Mucosa of stomach (tissue), 1 donor: ENCODE measurements around the gene CAPZA2.

Source experiments
- H3K27me3 ChIP-seq: one replicate; pipeline ENCODE4 v1.7.0; 2013; ENCODE audit warnings: mild to moderate bottlenecking, low read length; ENCODE audit not compliant: control insufficient read depth, insufficient read depth
- H3K36me3 ChIP-seq: one replicate; pipeline ENCODE4 v1.7.0; 2013; ENCODE audit warnings: low read length; ENCODE audit not compliant: control insufficient read depth, insufficient read depth
- H3K4me1 ChIP-seq: one replicate; pipeline ENCODE4 v1.7.0; 2013; ENCODE audit warnings: mild to moderate bottlenecking, low read length; ENCODE audit not compliant: control insufficient read depth, insufficient read depth
- H3K4me3 ChIP-seq: one replicate; pipeline ENCODE4 v1.7.0; 2013; ENCODE audit warnings: low read length
- H3K9ac ChIP-seq: one replicate; pipeline ENCODE4 v1.7.0; 2013; ENCODE audit warnings: mild to moderate bottlenecking, low read length, moderate library complexity
- H3K9me3 ChIP-seq: one replicate; pipeline ENCODE4 v1.7.0; 2013; ENCODE audit warnings: mild to moderate bottlenecking, low read length, moderate library complexity; ENCODE audit not compliant: control insufficient read depth
- donor health status: Pancreatic carcinoma.

CAPZA2 gene

DNA sequence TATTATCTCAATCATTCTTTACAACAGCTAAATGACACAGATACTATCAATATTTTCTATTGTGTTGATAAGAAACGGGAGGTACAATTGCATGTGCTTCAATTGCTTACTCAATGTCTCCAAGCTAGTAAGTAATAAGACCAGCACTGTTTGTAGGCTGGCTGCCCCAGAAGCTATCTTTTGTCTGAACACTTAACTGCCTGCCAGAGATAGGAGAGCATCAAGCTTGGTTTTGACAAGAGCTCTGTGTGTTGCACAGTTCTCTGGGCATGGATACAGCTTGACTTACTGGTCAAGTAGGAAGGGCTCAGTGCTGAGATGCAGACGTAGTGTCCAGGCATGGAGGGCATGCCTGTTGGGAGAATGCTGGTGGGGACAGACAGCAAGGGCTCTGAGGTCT, 26.3 kb upstream of the CAPZA2 start:
- Histone ChIP-seq H3K9ac (no peak overlapping the region), H3K9me3 (no peaks in the 10 kb centered on the region), H3K36me3 (no peaks in the 10 kb centered on the region), H3K4me3 (no peak overlapping the region), H3K4me1 (peaks cover 16% of the 10 kb centered on the region), H3K27me3 (no peaks in the 10 kb centered on the region)

DNA sequence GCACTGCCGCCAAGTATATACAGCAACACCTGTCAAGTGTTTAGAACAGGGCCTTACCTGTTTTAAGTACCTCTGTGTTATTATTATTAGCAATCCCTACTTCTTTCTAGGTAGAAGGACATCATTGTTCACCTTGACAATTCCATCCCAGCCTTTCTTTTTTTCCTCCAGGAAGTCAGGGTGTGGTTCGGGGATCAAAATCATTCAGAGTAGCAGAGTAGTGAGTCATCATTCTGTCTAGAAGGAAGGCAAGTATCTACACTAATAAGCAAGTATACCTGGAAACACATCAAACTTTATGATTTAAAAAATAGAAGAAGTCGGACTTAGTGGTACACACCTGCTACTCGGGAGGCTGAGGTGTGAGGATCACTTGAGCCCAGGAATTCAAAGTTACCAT, 25.5 kb upstream of the CAPZA2 start:
- H3K36me3 ChIP-seq, result no peaks in the 10 kb centered on the region
- no peaks in the 10 kb centered on the region for H3K9me3 ChIP-seq
- H3K4me1 ChIP-seq, result peaks cover 16% of the 10 kb centered on the region
- no peaks in the 10 kb centered on the region for H3K27me3 ChIP-seq
- no peak overlapping the region for H3K4me3 ChIP-seq
- H3K9ac ChIP-seq, result no peak overlapping the region

DNA sequence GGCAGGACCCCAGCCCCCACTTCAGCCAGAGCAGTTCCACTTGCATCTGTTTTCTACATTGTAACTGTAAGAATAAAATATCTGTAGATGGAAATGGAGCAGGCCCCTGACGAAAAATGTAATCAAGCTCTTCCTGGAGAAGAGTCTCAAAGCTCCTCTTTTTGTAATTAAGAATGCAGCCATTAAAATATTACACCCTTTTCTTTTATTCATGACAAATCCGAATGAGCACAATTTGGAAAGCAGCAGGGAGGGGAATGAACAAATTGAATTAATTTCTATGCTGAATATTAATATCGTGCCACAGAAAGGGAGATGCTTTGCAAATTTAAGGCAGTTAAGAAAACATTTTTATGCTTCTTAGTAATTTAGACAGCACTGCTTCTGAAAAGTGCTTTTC, 24.8 kb upstream of the CAPZA2 start:
- Histone ChIP-seq H3K36me3 (no peaks in the 10 kb centered on the region), H3K9ac (no peak overlapping the region), H3K4me1 (peaks cover 16% of the 10 kb centered on the region), H3K9me3 (no peaks in the 10 kb centered on the region), H3K4me3 (no peak overlapping the region), H3K27me3 (no peaks in the 10 kb centered on the region)

DNA sequence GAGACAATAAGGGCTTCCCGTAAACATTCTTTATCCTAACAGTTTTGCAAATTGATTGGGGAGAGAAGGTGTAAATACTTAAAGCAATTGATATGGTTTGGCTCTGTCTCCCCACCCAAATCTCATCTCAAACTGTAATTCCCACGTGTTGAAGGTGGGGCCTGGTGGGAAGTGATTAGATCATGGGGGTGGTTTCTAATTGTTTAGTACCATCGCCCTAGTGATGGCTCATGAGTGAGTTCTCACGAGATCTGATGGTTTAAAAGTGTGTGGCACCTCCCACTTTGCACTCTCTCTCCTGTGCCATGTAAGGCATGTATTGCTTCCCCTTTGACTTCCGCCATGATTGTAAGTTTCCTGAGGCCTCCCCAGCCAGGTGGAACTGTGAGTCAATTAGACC, 22.1 kb upstream of the CAPZA2 start:
- Histone ChIP-seq H3K9me3 (no peaks in the 10 kb centered on the region), H3K9ac (no peak overlapping the region), H3K36me3 (no peaks in the 10 kb centered on the region), H3K27me3 (no peaks in the 10 kb centered on the region), H3K4me3 (no peak overlapping the region), H3K4me1 (peaks cover 11% of the 10 kb centered on the region)

DNA sequence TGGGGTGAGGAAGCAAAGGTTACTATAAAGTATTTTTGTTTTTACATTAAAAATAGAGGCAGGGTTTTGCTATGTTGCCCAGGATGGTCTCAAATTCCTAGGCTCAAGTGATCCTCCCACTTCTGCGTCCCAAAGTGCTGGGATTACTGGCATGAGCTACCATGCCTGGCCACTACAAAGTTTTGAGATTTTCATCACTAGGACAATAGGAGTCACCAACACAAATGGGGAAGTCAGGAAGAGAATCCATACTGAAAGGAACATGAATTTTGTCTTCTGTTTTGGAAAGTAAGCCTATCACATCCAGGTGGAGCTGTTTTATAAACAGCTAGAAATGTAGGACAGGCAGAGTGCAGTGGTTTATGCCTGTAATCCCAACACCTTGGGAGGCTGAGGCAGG, 20.0 kb upstream of the CAPZA2 start:
- no peaks in the 10 kb centered on the region for H3K4me1 ChIP-seq
- no peaks in the 10 kb centered on the region for H3K27me3 ChIP-seq
- no peaks in the 10 kb centered on the region for H3K9me3 ChIP-seq
- no peaks in the 10 kb centered on the region for H3K36me3 ChIP-seq
- no peak overlapping the region for H3K4me3 ChIP-seq
- no peak overlapping the region for H3K9ac ChIP-seq

GRCh38 chr7:116843378-116843777, 19.0 kb upstream of the CAPZA2 start:
- H3K4me3 ChIP-seq, result no peak overlapping the region
- no peaks in the 10 kb centered on the region for H3K9me3 ChIP-seq
- H3K27me3 ChIP-seq, result no peaks in the 10 kb centered on the region
- H3K36me3 ChIP-seq, result no peaks in the 10 kb centered on the region
- no peak overlapping the region for H3K9ac ChIP-seq
- H3K4me1 ChIP-seq, result no peaks in the 10 kb centered on the region

- H3K9ac ChIP-seq, result no peak overlapping the region
- H3K9me3 ChIP-seq, result no peaks in the 10 kb centered on the region
- H3K4me3 ChIP-seq, result no peak overlapping the region
- no peaks in the 10 kb centered on the region for H3K27me3 ChIP-seq
- H3K4me1 ChIP-seq, result no peaks in the 10 kb centered on the region
- H3K36me3 ChIP-seq, result no peaks in the 10 kb centered on the region
Observed at GRCh38 chr7:116851175-116851574, 11.2 kb upstream of the CAPZA2 start.

GRCh38 chr7:116851671-116852070, 10.7 kb upstream of the CAPZA2 start:
- no peaks in the 10 kb centered on the region for H3K4me1 ChIP-seq
- H3K9ac ChIP-seq, result no peak overlapping the region
- H3K4me3 ChIP-seq, result no peak overlapping the region
- H3K36me3 ChIP-seq, result no peaks in the 10 kb centered on the region
- H3K9me3 ChIP-seq, result no peaks in the 10 kb centered on the region
- H3K27me3 ChIP-seq, result no peaks in the 10 kb centered on the region

DNA sequence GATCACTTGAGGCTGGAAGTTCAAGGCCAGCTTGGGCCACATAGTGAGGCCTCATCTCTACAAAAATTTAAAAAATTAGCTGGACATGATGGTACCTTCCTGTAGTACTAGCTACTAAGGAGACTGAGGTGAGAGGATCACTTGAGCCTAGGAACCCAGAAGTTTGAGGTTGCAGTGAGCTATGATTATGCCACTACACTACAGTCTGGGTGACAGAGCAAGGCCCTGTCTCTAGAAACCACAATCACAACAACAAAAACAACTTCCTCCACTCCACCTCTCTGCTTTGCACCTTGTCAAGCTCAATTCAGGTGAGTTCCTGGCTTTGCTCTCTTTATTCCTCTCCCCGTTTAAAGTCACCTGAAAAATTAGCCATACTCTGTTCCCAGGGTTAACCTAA, 8.3 kb upstream of the CAPZA2 start:
- H3K9ac ChIP-seq, result no peak overlapping the region
- no peaks in the 10 kb centered on the region for H3K9me3 ChIP-seq
- no peak overlapping the region for H3K4me3 ChIP-seq

GRCh38 chr7:116857052-116857451, 5.3 kb upstream of the CAPZA2 start:
- Histone ChIP-seq H3K9me3 (no peaks in the 10 kb centered on the region), H3K4me3 (no peak overlapping the region), H3K9ac (no peak overlapping the region), H3K36me3 (no peaks in the 10 kb centered on the region), H3K4me1 (peaks cover 4% of the 10 kb centered on the region), H3K27me3 (no peaks in the 10 kb centered on the region)

More for the DNA sequence above, 8.3 kb upstream of the CAPZA2 start:
- no peaks in the 10 kb centered on the region for H3K27me3 ChIP-seq
- no peaks in the 10 kb centered on the region for H3K36me3 ChIP-seq
- no peaks in the 10 kb centered on the region for H3K4me1 ChIP-seq

- Histone ChIP-seq H3K9ac (no peak overlapping the region), H3K36me3 (no peaks in the 10 kb centered on the region), H3K27me3 (no peaks in the 10 kb centered on the region), H3K4me3 (no peak overlapping the region), H3K4me1 (peaks cover 5% of the 10 kb centered on the region), H3K9me3 (no peaks in the 10 kb centered on the region)
Observed at GRCh38 chr7:116859323-116859722, 3.1 kb upstream of the CAPZA2 start.

DNA sequence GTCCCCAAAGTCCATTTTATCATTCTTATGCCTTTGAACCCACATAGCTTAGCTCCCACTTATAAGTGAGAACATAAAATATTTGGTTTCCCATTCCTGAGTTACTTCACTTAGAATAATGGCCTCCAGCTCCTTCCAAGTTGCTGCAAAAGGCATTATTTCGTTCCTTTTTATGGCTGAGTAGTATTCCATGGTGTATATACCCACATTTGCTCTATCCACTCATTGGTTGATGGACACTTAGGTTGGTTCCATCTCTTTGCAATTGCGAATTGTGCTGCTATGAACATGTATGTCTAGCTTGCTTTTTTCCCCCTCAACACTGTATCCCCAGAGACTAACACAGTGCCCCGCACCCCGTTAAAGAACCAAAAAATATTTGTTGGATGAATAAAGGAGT, 670 bp upstream of the CAPZA2 start:
- Histone ChIP-seq H3K36me3 (no peaks in the 10 kb centered on the region), H3K27me3 (no peaks in the 10 kb centered on the region), H3K9me3 (no peaks in the 10 kb centered on the region), H3K9ac (no peak overlapping the region), H3K4me3 (no peak overlapping the region), H3K4me1 (peaks cover 5% of the 10 kb centered on the region)

- Histone ChIP-seq H3K9me3 (no peaks in the 10 kb centered on the region), H3K9ac (peak overlapping the region; percentile 93), H3K27me3 (no peaks in the 10 kb centered on the region), H3K4me3 (peak overlapping the region; percentile 76), H3K4me1 (peaks cover 5% of the 10 kb centered on the region), H3K36me3 (no peaks in the 10 kb centered on the region)
Observed at GRCh38 chr7:116862951-116863670, 724 bp downstream of the CAPZA2 start.
